ENCODE results near the gene C10orf143. TPM values are rescaled to one million over a fixed set of nuclear protein-coding genes. Genes with fewer than 3 reads are reported as not detected.
A peak's percentile ranks its signal among the peaks of the same experiment; 100 is the strongest.

C10orf143 gene
- total RNA-seq, 3 donors from 2014 or later (not counting 1 experiment from before 2014, with no cell fraction given) = 7.1 to 10.9 (median 8.2) TPM

DNA sequence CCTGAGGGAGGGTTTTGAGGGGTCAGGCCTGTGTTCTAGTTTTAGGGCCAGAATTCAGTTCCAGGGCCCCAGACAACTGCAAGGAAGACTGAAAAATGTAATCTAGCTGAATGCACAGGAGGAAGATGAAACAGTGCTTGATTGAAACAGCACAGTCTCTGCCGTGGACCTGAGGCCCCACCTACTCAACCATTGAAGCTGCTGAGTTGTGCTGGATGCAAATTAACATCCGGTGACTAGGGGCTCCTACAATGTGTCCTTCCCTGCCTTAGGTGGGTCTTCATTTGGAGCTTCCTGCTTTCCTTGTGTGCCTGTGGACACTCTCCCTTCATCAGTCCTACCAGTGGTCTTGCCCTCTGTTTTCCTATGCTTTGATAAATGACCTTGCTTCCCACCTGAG lies 31.2 kb upstream of the C10orf143 start:
- Histone ChIP-seq H3K4me3 (ENCODE audit: low read length) (no peak overlapping the region), H3K9me3 (ENCODE audit: control insufficient read depth, insufficient read depth, low read length) (no peaks in the 10 kb centered on the region), H3K36me3 (ENCODE audit: control insufficient read depth, insufficient read depth, low read length) (peaks cover 14% of the 10 kb centered on the region), H3K27ac (ENCODE audit: low read length) (no peak overlapping the region), H3K4me1 (ENCODE audit: control insufficient read depth, insufficient read depth, low read length) (peaks cover 25% of the 10 kb centered on the region), H3K27me3 (ENCODE audit: control insufficient read depth, insufficient read depth, low read length) (no peaks in the 10 kb centered on the region)
- Mint-ChIP-seq H3K27ac (peak overlapping the region in 1 of 2 donors; percentile 1), H3K9me3 (no peaks in the 10 kb centered on the region), H3K4me3 (no peak overlapping the region), H3K27me3 (ENCODE audit: low read depth in 2 of 2) (no peaks in the 10 kb centered on the region), H3K36me3 (no peaks in the 10 kb centered on the region), H3K4me1 (peaks cover 40 to 41% of the 10 kb centered on the region in 2 donors)
- 46% methylated on average over 2 of the region's 2 CpGs for WGBS (ENCODE audit: insufficient coverage)
- DNase-seq (peak in 1 of 2 donors; percentile 29), ATAC-seq (no peak)
- intact Hi-C loops (cut with micrococcal nuclease) = no loop called here
- TF ChIP-seq, protein P1, sequence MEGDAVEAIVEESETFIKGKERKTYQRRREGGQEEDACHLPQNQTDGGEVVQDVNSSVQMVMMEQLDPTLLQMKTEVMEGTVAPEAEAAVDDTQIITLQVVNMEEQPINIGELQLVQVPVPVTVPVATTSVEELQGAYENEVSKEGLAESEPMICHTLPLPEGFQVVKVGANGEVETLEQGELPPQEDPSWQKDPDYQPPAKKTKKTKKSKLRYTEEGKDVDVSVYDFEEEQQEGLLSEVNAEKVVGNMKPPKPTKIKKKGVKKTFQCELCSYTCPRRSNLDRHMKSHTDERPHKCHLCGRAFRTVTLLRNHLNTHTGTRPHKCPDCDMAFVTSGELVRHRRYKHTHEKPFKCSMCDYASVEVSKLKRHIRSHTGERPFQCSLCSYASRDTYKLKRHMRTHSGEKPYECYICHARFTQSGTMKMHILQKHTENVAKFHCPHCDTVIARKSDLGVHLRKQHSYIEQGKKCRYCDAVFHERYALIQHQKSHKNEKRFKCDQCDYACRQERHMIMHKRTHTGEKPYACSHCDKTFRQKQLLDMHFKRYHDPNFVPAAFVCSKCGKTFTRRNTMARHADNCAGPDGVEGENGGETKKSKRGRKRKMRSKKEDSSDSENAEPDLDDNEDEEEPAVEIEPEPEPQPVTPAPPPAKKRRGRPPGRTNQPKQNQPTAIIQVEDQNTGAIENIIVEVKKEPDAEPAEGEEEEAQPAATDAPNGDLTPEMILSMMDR (IDR thresholded peaks at IDR 0.05) = no peak

DNA sequence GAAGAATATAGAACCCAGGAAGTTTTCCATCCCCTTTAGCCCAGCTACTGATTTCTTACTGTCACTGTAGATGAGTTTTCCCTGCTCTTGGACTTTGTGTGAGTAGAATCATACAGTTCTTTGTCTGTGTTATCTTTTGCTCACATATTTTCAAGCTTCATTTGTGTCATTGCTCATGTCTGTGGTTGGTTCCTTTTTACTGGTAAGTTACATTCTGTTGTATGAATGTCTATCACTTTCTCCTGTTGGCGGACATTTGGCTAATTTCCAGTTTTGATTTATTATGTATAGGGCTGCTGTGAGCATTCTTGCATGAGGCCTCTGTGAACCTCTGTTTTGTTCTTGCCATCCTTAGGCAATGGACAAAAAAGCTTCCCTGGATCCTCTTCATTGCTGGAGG lies 30.8 kb upstream of the C10orf143 start:
- H3K27me3 Mint-ChIP-seq (ENCODE audit: low read depth in 2 of 2) = no peaks in the 10 kb centered on the region
- Histone ChIP-seq H3K4me3 (ENCODE audit: low read length) (no peak overlapping the region), H3K27ac (ENCODE audit: low read length) (no peak overlapping the region), H3K4me1 (ENCODE audit: control insufficient read depth, insufficient read depth, low read length) (peaks cover 27% of the 10 kb centered on the region), H3K36me3 (ENCODE audit: control insufficient read depth, insufficient read depth, low read length) (peaks cover 11% of the 10 kb centered on the region), H3K9me3 (ENCODE audit: control insufficient read depth, insufficient read depth, low read length) (no peaks in the 10 kb centered on the region), H3K27me3 (ENCODE audit: control insufficient read depth, insufficient read depth, low read length) (no peaks in the 10 kb centered on the region)
- no peaks in the 10 kb centered on the region for H3K36me3 Mint-ChIP-seq
- DNase-seq (no peak), ATAC-seq (no peak)
- no peak overlapping the region for H3K4me3 Mint-ChIP-seq
- TF ChIP-seq, protein P1 (IDR thresholded peaks at IDR 0.05) = no peak
- intact Hi-C loops (cut with micrococcal nuclease) = no loop called here
- H3K4me1 Mint-ChIP-seq = peaks cover 40 to 41% of the 10 kb centered on the region in 2 donors
- H3K27ac Mint-ChIP-seq = no peak overlapping the region
- WGBS (ENCODE audit: insufficient coverage) = 89% methylated on average over 1 of the region's 1 CpG
- no peaks in the 10 kb centered on the region for H3K9me3 Mint-ChIP-seq

DNA sequence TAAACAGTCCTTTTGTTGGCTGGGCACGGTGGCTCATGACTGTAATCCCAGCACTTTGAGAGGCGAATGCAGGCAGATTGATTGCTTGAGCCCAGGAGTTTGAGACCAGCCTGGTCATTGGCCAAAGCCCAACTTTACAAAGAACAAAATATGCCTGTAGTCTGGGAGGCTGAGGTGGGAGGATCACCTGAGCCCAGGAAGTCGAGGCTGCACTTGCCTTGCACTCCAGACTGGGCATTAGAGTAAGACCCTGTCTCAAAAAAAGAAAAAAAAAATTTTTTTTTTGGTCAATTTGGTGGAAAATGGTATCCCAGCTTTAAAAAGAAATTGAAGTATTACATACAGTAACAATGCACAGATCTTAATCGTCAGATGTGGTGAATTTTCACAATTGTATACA lies 30.4 kb upstream of the C10orf143 start:
- Mint-ChIP-seq H3K27me3 (ENCODE audit: low read depth in 2 of 2) (no peaks in the 10 kb centered on the region), H3K27ac (no peak overlapping the region), H3K36me3 (no peaks in the 10 kb centered on the region), H3K4me1 (peaks cover 37% of the 10 kb centered on the region in 2 donors), H3K4me3 (no peak overlapping the region), H3K9me3 (no peaks in the 10 kb centered on the region)
- H3K4me3 ChIP-seq (ENCODE audit: low read length) = no peak overlapping the region
- H3K27me3 ChIP-seq (ENCODE audit: control insufficient read depth, insufficient read depth, low read length) = no peaks in the 10 kb centered on the region
- H3K27ac ChIP-seq (ENCODE audit: low read length) = no peak overlapping the region
- no peaks in the 10 kb centered on the region for H3K9me3 ChIP-seq (ENCODE audit: control insufficient read depth, insufficient read depth, low read length)
- peaks cover 8% of the 10 kb centered on the region for H3K36me3 ChIP-seq (ENCODE audit: control insufficient read depth, insufficient read depth, low read length)
- no peak for DNase-seq
- peaks cover 27% of the 10 kb centered on the region for H3K4me1 ChIP-seq (ENCODE audit: control insufficient read depth, insufficient read depth, low read length)
- ATAC-seq = no peak
- intact Hi-C loops (cut with micrococcal nuclease) = no loop called here
- TF ChIP-seq, protein P1 (IDR thresholded peaks at IDR 0.05) = no peak
- WGBS (ENCODE audit: insufficient coverage) = 87% methylated on average over 4 of the region's 4 CpGs

GRCh38 chr10:130140425-130140824 lies 29.8 kb upstream of the C10orf143 start:
- H3K4me3 ChIP-seq (ENCODE audit: low read length) = no peak overlapping the region
- H3K9me3 Mint-ChIP-seq = no peaks in the 10 kb centered on the region
- no peaks in the 10 kb centered on the region for H3K36me3 Mint-ChIP-seq
- H3K27ac ChIP-seq (ENCODE audit: low read length) = no peak overlapping the region
- DNase-seq = no peak
- intact Hi-C loops (cut with micrococcal nuclease) = no loop called here
- H3K4me3 Mint-ChIP-seq = no peak overlapping the region
- peaks cover 4% of the 10 kb centered on the region for H3K36me3 ChIP-seq (ENCODE audit: control insufficient read depth, insufficient read depth, low read length)
- H3K4me1 Mint-ChIP-seq = peaks cover 35 to 41% of the 10 kb centered on the region in 2 donors
- TF ChIP-seq, protein P1 (IDR thresholded peaks at IDR 0.05) = no peak
- H3K9me3 ChIP-seq (ENCODE audit: control insufficient read depth, insufficient read depth, low read length) = no peaks in the 10 kb centered on the region
- peaks cover 31% of the 10 kb centered on the region for H3K4me1 ChIP-seq (ENCODE audit: control insufficient read depth, insufficient read depth, low read length)
- no peak for ATAC-seq
- no CpG with 5 or more reads among the region's 1 CpG for WGBS (ENCODE audit: insufficient coverage)
- H3K27me3 Mint-ChIP-seq (ENCODE audit: low read depth in 2 of 2) = no peaks in the 10 kb centered on the region
- no peak overlapping the region for H3K27ac Mint-ChIP-seq
- no peaks in the 10 kb centered on the region for H3K27me3 ChIP-seq (ENCODE audit: control insufficient read depth, insufficient read depth, low read length)

All from natural killer cell (primary cell).